GM21381 (cell line): ENCODE data around the gene RABGAP1.

ENCODE experiments used
- ATAC-seq: cut with Tn5 transposase; IDR thresholded peaks from one replicate; pipeline ENCODE4 v1.9.1; 2021; ENCODE audit warnings: mild to moderate bottlenecking, moderate library complexity; ENCODE audit not compliant: unreplicated experiment

The RABGAP1 gene

DNA sequence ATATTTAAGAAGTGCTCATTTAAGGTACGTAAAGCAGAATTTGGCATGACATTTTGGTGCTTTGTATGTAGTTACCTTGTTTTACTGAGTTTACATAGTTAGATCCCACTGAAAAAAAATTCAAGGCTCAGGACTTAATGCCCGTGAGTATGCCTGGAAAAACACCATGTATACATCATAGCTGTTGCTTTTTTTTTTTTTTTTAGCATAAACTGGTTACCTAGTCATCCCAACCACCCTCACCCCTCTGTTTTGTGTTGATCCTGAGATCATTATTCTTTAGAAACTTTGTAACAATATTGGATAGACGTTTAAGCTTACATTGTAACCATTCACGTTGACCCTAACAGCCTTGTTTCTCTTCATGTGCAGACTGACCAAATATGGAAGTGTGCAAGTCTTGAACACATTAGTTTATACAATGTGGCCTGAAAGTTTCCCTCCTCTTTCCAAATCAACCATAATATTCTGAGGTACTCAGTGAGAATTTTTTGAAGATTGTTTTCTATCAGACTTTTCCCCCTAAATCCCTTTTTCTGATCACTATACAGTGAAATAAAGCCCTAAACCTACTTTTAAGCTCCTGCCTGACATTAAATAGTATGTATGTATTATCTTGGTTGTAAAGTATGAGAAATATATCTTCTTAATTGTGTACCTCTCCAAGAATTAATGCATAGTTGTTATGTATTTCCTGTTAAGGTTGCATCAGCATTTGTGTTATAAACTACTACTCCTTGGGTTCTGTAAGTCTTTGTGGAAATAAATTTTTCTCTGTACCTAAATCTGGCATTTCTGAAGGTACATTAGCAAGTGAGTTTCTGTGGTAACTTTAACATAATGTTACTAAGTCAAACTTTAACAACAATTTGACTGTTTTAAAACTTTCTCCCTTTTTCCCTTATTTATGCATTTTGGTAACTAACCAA is 4.4 kb downstream of the RABGAP1 start:
- no peak for ATAC-seq

DNA sequence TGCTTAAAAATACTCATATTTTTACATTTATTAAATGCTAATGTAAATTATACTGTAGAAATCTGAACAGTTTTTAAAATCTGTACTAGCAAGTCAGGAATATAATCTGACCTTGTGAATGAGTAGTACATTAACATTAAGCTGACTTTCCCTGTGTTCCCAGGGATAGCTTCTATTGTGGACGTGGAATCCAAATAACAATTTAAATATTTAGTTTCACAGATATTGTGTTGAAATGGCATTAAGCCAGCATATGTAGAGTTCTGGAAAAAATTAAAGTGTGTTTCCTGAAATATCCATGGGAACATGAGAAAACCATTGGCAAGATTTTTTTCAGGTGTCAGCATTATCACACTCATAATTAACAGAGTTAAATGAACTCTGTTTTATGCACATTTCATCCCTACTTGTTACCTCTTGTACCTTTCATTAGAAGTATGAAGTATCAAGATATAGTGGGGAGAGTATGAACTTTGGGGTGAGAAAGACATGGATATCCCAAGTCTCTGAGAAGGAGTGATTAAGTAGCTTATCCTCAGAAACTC is 5.7 kb downstream of the RABGAP1 start:
- no peak for ATAC-seq

DNA sequence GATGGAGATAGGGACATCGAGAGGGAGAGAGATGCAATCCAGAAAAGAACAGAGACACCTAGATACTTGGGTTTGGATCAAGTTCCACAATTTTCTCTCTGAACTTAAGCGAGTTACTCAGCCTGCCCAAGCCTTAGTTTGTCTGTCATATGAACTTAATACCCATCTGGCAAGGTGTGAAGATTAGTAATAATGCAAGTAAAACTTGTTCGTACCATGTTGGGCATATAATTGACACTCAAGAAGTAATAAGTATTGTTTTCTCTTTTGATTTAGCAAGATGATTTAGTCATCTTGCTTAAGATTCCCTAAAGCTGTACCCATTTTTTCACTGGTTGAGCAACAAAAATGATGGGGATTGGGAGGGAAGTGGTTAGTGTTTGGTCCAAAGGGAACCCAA is 7.5 kb downstream of the RABGAP1 start:
- no peak for ATAC-seq

DNA sequence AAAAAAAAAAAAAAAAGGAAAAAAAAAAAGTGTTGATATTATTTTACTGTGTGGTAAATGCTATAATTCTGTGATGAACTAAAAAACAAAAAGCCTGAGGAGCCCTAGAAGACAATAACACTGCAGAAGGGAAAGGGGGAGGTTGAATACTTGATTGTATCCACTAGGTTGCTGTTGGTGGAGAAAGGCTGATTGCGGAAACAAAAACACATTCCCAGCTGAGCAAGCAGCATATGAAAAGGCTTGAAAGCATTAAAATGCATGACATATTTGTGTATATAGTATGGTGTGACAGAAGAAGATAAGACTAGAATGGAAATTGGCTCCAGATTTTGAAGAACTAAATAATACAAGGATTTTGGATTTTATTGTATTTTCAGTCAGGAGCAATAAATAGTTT is 8.9 kb downstream of the RABGAP1 start:
- ATAC-seq = no peak

DNA sequence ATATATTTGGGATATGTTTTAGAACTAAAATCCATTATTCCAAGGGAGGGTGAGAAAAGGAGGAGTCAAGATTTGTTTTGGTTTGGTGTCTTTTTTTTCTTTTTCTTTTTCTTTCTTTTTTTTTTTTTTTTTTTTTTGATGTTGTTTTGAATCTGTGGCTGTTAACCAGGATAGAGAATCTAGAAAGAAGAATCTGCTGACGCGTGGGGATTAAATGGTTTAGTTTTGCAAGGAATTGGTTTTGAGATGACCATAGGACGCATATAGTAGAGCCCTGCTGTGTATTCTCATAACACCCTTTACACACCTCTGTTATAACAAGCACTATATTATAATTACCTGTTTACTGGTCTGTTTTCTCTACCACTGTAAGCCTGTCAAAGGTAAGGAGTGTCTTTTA is 9.4 kb downstream of the RABGAP1 start:
- ATAC-seq = no peak

DNA sequence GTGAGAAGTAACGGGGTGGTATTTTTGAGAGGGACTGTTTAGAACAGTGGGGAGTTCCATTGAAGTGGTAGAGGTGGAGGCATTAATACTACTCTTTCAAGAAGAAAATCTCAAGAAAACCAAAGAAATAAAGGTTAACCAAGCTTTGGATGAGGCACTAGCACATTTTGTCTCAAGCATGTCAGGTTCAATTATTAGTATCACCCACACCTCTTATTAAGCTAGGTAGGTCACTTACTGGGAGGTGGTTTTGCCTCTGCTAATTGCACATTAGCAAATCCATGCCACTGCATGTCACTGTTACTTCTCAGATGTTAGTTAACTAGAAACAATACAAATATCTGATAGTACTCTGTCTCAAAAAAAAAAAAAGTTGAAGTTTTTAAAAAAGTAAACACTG is 10.2 kb downstream of the RABGAP1 start:
- ATAC-seq = no peak

DNA sequence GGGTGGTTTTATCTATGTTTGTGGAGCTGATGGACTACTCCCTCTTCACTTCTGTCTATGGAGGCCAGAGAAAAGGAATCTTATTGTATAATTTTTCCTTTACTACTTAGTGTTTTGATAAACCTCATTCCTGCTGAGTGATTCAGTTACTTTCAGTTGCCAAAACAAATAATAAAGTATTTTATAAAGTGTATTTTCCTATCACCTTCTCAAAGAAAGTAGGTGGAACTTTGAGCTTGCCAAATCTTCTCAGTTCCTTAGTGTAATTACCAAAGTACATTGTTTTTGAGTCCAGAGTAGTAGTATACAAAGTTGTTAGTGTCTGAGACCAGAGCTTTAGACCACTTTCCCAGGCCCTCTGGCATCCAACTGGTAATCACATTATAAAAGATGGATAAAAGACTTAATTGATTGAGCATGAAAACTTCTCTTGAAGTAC is 13.5 kb downstream of the RABGAP1 start:
- ATAC-seq = no peak

DNA sequence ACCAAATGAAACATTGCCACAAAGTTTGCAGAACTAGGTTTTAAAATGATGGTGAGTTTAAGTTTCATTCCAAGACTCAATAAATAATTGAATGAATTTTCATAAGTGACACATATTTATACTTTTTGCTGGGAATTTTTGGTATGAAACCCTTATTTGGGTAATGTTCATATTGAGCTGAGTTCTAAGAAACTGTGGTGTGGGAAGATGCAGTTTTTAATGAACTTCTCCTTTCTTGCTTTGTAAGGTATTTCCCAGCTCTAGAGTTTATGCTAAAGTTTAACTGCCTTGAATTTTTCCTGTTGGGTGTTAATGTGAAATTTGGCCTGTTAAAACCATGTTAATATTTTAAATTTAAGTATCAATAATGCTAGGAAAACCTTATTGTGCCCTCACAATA is 15.1 kb downstream of the RABGAP1 start:
- ATAC-seq = no peak

DNA sequence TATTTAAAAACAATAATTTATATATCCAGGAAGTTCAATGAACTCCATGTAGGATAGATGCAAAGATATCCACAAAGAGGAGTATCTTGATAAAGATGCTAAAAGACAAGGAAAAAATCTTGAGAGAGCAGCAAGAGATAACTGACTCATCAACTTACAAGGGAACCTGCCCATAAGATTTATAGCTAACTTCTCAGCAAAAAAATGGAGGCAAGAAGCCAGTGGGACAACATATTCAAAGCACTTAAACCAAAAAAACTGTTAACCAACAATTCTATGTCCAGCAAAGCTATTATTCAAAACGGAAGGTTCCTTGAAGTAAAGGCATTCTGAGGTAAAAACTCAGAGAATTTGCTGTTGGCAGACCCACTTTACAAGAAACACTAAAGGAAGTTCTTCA is 20.3 kb downstream of the RABGAP1 start:
- ATAC-seq = no peak

DNA sequence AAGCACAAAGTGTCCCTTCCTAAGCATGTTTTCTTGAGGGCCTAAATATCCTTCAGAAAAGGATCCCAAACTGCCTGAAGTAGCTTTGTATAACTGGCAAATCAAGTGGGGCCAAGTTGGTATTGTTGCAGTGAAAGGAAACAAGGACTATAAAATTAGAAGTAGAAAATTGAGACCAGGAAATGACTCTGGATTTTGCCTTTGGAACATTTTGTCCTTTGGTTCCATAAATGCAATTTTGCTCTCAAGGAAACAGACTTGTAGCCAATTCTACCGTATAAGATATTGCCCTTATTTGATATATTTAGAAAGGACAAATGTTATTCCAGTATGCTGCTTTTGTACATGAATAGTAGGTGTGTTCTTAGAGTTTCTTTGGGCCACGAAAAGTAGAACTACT is 34.4 kb downstream of the RABGAP1 start:
- ATAC-seq = no peak

DNA sequence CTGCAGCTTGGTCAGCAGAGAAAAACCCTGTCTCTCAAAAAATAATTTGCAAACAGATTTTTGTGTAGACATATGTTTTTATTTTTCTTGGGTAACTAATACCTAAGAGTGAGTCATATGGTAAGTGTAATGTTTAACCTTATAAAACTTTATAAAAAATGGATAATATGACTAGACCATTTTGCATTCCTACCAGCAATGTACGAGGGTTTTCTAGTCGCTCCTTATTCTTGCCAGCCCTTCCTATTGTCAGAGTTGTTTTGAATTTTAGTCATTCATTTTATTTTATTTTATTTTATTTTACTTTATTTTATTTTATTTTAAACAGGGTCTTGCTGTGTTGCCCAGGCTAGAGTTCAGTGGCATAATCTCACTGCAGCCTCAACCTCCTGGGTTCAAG is 37.8 kb downstream of the RABGAP1 start:
- ATAC-seq = no peak

DNA sequence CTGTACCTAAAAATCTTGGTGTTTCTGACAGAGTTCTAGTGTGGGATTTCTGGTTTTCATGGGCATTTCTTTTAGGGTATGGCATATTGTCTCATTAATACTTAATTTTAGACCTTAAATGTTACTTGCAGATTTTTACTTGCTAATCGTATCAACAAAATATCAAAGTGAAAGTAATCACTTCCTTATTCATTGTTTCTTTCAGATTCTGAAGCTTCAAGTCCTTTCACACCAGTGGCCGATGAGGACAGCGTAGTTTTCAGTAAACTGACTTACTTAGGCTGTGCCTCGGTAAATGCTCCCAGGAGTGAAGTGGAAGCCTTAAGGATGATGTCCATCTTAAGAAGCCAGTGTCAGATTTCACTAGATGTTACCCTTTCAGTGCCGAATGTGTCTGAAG is 45.2 kb downstream of the RABGAP1 start:
- ATAC-seq = no peak

DNA sequence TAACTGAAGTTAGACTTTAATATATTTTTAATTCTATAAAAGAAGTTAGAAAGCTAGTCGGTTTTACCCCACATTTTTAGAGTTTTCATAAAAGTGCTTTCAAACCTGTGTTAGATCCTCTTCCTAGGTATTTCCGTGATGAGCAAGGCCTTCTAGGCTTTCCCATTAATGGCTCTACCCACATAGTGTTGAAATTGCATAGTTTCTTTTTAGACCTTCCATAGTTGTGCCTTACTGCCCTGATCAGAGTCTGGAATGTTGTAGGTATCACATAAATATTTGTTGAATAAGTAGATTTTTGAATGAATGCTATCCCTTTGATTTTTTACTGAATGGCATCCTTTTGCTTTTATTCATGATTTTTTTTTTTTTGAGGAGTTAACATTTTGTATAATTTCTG is 47.3 kb downstream of the RABGAP1 start:
- ATAC-seq = no peak

DNA sequence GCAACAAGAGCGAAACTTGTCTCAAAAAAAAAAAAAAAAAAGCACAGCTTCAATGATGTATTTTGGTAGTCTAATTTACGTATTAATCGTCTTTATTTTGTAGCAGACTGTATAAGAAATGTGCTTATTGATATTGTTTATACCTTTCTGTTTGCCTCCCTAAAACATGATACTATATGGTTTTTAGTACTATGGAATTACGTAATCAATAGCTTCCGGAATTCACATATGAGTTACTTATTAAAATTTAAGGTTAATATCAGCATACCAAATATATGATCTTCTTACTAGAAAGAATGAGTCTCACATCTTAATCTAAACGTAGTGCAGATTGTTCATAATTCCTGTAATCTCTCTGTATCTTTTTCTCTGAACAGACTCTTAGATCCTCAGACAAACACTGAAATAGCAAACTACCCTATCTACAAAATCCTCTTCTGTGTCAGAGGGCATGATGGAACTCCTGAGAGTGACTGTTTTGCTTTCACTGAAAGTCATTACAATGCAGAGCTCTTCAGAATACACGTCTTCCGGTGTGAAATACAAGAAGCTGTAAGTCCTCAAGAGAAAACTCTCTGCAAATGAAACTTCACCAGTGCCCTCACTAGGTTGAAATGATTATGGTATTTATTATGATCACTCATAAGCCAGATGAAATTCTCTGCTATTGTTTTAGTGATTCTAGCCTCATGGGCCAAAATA is 48.3 kb downstream of the RABGAP1 start:
- peak; percentile 92 for ATAC-seq

DNA sequence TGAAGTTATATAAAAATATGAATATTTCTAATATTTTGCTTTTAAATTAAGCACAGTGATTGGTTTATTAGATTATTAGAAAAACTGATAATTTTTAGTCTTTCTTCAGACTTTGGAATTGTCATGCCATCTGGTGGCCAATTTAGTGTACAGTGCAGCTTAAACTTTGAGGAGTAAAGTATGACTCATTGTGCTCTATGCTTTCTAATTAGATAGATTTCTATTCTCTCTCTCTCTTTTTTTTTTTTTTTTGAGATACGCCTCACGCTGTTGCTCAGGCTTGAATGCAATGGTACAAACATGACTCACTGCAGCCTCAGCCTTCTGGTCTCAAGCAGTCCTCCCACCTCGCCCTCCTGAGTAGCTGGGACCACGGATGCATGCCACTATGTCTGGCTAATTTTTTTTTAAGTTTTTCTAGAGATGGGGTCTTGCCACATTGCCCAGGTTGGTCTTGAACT is 50.6 kb downstream of the RABGAP1 start:
- no peak for ATAC-seq

DNA sequence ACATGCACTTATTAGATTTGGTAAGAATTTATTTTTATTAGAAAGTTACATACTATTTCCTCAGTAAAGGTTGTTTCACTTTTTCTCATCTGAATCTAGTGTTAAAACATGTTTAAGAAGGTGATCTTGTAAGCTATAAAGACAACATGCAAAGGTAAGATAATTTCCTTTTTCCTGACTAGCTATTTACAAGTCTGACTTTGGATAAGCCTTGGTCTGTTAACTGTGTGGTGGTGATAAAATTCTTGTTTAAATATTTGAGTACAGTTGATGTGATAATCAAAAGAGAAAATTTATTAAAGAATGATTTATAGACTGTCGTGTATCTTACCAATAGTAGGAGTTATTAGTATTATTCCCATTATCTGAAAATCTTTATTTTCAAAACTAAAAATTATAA is 55.8 kb downstream of the RABGAP1 start:
- ATAC-seq = no peak

DNA sequence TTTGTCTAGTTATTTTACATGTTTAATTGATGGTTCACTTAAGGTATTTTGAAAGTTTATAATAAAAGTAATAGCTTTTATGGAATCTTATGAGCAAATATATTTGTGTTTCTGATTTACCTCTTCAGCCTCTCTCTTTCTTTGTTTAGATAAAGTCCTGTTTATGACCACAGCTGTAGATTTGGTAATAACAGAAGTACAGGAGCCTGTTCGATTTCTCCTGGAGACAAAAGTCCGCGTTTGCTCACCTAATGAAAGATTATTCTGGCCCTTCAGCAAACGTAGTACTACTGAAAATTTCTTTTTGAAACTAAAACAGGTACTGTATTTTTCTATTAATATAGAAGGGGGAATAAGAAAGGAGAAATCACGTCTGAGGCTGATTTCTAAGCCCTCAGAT is 57.6 kb downstream of the RABGAP1 start:
- ATAC-seq = no peak

DNA sequence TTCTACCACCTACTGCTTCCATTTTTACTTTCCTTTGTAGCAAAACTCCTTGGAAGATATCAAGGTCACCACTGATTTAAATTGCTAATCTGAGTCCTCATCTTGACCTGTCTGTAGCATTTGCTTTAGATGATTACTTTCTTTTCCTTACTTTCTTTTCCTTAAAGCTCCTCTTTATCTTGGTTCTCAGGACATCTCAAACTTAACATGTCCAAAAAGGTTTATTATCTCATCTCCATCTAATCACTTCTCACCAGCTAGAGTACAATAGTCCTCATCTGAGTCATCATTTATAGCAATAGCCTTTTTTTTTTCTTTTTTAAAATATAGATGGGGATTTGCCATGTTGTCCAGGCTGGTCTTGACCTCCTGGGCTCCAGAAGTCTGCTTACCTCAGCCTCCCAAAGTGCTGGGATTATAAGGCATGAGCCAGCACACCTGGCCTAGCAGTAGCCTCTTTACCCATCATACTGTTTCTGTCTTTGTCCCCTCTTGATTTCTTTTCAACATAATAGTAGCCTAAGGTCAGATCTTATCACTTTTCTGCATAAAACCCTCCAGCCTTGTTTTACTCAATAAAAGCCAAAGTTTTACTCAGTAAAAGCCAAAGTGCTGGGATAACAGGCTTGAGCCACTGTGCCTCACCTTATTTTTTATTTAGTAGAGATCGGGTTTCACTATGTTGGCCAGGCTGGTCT is 59.7 kb downstream of the RABGAP1 start:
- no peak for ATAC-seq

DNA sequence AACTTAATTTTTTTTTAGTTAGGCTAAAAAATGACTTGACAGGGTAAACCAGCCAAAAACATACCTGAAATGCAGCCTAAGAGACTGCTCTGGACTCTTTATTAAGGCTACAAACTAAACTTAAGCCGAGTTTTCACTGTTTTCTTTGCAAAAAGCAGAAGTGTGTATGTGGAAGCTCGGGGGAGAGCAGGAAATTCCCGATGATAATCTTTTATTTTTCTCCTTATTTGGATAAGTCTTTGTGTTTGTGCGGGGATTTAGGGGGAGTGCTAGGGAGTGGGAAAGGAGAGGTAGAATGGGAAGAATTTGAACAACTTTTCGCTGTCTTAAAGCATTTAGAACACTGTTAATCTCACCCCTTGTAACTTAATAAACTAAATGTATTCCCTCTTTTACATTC is 61.9 kb downstream of the RABGAP1 start:
- ATAC-seq = no peak

DNA sequence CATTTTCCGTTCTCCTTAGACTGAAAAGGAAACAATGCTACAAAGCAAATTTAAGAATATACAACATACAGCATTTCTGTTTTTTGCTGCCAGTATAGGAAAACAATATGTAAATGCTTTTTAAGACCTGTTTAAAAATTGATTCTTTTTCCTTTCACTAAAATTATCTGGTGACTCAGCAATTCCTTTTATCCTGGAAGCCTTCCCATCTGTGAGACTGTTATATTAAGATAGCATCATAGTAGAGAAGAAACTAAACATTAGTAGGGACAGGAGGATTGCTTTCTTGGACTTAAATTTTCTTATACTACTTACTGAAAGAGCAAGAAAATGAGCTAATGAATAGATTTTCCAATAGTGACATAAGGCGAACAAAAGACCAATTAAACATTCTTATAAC is 62.6 kb downstream of the RABGAP1 start:
- no peak for ATAC-seq

DNA sequence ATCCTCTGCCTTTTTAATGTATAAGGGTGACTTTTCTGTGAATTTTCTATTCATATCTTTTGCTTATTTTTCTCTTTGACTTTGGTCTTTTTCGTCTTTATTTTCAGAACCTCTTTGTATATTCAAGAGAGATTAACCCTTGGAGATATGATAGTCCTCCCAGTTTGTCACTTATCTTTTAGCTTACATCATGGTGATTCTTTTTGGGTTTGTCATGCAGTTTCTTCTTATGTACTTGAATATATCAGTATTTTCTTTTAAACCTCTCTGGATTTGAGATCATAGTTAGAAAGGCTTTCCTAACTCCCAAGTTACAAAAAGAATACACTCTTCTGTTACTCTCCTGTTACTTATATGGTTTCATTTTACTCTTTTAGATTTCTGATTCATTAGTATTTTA is 65.1 kb downstream of the RABGAP1 start:
- no peak for ATAC-seq
